HG03159 (cell line): ENCODE data around the gene SETD4.
A peak's percentile ranks its signal among the peaks of the same experiment; 100 is the strongest.
"Not testable (repeated sequence)": the region's sequence is repeated elsewhere in the genome, so short reads cannot be mapped to it uniquely, and the experiment has no call there.

Experiments
- ATAC-seq: cut with Tn5 transposase; IDR thresholded peaks from one replicate; pipeline ENCODE4 v1.9.1; 2021; ENCODE audit warnings: mild to moderate bottlenecking, moderate library complexity; ENCODE audit not compliant: unreplicated experiment

SETD4 gene

DNA sequence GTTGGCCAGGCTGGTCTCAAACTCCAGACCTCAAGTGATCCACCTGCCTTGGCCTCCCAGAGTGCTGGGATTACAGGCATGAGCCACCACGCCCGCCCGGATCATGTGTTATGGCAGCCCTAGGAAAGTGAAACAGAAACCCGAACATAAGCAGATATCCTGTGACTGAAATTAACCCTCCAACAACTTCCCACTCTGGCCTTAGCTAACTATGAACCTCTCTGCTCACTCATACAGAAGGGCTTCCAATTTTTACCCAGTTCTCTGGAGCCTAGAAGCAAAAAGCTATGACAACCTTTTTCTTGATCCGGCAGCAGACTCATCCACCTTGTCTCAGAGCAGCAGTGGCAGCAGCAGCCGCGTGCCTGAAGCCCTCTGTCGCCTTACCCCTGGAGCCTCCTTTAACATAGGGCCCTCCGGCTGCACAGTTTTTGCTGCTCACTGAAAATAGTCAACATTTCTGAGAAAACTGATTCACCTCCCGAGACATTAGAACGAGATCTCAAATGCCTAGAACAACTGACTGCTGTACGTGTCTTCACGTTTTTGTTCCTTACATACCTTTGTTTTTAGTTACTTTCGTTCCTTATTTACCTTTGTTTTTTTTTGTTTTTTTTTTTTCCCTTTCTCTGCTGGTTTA lies 18.8 kb upstream of the SETD4 start:
- ATAC-seq: no peak

DNA sequence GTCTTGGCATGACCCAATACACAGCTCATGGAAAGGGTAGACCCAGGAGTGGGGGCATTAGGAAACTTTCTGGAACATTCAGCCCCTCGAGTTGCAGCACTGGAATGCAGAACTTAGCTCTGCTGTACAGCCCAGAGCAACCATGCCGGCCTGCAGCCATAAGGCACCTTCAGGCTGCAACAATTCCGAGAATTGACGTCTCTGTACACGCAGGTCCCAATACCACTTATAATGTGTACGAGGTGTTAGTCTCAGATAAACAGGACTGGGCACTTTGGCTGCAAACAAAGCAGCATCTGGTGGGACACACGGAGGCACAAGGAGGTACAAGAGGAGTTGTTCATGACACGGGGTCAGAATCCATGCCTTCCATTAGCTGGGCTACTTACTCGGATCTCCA lies 17.4 kb upstream of the SETD4 start:
- no peak for ATAC-seq

DNA sequence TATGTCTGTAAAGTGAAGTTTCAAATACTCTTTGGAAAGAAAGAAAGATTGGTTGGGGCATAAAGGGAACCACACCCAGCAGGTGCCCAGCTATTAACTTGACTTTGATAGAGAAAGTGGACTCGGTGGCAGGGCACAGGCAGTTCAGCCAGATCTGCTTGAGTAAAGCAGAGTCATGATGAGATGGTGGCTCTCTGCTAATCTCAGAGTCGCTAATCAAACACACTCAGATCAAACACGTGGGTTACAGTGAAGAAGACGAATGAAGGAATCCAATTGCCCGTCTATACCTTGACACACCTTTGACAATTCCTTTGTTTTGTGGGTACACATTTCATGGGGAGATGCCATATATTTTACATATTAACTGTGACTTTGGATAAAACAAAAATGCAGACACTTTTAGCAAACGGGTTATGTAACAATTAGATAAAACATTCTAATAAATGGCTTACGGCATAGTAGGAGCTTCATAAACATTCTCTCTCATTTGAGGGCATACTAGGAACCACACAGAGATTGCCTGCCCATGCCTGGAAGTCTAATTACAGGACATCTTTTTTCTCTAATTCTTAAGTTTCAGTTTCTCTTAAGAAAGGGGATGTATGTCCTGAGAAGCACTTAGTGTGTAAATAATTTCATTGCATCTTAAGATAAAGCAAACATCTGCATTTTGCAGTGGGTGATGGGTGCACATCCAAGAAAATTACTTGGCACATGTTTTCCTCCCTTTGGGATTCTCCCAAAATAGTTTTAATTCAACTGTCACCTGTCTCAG lies 16.7 kb upstream of the SETD4 start:
- ATAC-seq: no peak

DNA sequence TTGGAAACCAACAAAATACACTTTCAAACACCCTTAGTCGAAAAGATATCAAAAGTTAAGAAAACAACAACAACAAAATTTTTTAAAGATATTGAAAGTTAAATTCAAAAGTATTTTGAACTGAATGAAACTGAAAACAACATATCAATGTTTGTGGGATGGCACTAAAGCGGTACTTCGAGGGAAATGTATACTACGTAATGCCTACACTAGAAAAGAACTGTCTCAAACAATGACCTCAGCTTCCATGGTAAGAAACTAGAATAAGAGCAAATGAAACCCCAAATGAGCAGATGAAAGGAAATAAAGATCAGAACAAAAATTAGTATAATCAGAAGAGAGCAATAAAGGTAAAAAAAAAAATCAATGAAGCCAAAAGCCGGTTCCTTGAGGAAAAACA lies 15.6 kb upstream of the SETD4 start:
- no peak for ATAC-seq

DNA sequence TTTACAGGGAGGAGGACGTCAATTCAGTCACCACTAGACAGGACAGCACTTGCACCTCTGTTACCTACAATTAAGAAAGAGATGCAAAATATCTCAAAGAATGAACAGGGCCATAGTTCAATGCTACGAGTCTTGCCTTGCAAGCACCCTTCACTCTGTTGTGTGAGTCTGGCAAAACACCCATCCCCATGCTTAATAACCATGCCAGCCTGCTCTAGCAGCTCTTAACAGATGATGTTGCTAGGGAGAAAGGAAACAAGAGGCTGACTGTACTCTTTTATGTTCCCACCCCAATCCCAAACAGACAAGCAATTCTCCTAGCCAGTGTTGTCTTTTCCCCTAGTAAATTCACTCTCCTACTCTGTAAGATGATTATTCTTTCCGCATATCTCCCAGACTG lies 14.8 kb upstream of the SETD4 start:
- ATAC-seq: no peak

DNA sequence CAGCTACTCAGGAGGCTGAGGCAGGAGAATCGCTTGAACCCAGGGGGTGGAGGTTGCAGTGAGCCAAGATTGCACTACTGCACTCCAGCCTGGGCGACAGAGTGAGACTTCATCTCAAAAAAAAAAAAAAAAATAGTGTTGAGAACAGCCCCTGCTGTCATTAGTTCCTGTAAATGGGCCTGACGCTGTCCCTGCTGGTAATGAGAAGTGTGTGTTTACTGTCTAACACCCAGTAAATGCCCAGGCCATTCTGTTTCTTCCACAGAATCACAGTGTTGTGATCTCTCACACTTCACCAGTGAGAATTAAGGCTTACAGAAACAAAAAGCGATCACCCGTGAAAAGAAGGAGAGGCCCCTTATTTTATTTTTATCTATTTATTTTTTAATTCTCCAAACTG lies 13.6 kb upstream of the SETD4 start:
- not testable (repeated sequence) for ATAC-seq

DNA sequence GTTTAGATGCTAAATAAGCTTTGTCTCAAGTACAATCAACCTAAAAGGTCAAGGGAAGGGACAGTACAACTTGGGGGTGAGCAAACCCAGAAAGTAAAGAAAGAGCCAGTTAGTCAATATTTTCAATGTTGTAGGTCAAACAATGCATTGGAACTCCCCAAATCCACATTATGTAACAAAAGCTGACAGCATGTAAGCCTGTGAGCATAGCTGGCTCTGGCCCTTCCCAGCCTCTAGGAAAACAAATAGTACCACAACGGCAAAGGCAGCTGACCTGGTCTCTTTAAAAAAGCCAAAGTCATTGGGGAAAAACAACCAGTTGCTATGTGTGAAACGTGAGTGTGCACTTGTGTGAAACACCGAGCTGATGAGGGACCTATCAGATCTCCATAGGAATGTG lies 12.9 kb upstream of the SETD4 start:
- no peak for ATAC-seq

DNA sequence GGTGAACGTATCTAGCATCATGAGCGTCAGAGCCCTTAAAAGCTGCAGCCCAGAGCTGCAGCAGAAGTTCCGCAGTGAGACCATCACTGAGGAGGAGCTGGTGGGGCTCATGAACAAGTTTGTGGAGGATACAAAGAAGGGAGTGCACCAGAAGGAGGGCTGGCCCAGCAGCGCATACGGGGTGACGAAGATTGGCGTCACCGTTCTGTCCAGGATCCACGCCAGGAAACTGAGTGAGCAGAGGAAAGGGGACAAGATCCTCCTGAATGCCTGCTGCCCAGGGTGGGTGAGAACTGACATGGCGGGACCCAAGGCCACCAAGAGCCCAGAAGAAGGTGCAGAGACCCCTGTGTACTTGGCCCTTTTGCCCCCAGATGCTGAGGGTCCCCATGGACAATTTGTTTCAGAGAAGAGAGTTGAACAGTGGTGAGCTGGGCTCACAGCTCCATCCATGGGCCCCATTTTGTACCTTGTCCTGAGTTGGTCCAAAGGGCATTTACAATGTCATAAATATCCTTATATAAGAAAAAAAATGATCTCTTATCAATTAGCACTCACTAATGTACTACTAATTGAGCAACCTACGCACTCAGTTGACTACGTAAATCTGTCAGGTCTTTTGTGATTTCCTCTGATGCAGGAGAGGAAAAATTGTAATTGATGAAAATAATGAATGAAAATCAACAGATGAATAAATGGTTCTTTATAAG lies 12.3 kb upstream of the SETD4 start:
- ATAC-seq: no peak

DNA sequence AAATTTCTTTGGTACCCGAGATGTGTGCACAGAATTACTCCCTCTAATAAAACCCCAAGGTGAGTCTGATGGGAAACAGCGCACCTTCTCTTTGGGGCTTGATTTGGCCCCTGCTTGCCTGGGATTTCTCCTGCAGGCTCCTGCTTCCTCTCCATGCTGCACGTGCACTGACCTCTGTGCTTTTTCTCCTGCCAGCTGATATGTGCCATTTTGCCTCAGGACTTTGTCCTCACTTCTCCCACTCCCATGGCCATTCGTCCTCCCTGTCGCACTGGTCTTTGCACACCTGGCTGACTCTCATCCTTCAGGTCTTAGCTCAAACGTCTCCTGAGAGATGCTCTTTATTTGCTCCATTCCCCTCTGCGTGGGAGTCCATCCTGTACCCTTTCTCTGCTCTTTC lies 10.7 kb upstream of the SETD4 start:
- ATAC-seq: no peak

DNA sequence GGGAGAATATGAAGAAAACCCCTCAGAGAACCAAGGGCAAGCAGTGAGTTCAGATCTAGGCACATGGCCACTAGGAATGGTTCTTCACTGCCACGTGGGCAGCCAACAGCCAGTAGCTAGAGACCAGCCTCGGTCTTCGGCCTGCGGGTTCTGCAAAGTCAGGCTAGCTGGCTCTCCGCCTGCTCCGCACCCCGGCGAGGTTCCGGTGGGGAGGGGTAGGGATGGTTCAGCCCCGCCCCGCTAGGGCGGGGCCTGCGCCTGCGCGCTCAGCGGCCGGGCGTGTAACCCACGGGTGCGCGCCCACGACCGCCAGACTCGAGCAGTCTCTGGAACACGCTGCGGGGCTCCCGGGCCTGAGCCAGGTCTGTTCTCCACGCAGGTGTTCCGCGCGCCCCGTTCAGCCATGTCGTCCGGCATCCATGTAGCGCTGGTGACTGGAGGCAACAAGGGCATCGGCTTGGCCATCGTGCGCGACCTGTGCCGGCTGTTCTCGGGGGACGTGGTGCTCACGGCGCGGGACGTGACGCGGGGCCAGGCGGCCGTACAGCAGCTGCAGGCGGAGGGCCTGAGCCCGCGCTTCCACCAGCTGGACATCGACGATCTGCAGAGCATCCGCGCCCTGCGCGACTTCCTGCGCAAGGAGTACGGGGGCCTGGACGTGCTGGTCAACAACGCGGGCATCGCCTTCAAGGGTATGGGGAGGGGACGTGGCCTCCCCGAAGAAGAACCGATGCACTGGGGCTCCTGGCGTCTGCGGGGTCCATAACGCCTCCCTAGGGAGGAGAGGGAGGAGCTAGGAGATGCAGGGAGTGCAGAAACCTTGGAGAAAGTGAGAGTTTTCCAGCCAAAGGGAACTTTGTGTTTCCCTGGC lies 9.6 kb upstream of the SETD4 start, which contains the start of gene CBR1:
Gene CBR1, plus strand, starts transcription at position 312 of the 871 bp plus-strand sequence. Its CDS starts 92 bp downstream, at position 404.
- peak; percentile 93 for ATAC-seq

DNA sequence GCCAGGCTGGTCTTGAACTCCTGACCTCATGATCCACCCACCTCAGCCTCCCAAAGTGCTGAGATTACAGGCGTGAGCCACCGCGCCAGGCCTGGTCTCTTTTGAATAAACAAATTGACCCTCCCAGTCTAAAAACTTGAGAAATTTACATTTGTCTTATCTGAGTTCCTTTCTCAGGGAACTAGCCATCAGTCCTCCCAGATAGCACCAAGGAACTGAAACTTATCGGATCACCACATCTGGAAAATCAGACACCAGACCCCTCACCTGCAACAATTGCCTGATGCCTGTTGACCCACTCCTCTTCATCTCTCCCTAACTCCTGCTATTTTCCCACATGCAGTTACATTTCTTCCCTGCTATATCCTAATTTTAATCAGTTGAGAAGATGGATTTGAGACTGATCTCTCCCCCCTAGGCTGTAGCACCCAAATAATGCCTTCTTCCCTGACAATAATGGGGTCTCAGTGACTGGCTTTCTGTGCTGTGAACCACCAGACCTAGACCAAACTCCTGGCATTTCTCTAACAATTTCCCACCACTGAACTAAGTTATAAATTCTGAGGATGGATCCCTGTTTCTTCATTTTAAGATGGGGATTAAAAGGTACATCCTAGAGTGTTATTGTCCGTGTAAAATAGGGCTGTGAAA lies 8.5 kb upstream of the SETD4 start:
- no peak for ATAC-seq

DNA sequence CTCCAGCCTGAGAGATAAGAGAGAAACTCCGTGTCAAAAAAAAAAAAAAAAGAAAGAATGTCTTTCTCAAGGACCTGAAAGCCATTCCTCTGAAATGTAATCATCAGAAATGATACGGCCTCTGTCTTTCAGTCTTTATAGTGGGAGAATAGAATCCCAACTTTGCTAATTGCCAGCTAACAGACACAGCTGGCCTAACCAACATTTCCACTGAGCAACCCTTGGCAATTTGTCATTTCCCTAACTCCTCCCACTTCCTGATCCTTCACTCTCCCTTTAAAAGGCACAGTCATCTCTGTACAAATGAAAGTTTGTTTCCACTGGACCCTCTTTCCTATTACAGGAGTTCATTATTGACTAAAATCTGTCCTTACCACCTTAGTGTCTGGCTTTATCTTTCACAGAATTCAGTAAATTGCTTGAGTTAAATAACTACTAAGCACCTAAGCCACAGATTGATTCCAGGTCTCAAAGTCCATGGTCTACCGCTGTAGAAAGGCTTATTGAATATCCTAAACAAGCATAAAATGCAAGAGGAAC lies 5.2 kb upstream of the SETD4 start:
- ATAC-seq: no peak

DNA sequence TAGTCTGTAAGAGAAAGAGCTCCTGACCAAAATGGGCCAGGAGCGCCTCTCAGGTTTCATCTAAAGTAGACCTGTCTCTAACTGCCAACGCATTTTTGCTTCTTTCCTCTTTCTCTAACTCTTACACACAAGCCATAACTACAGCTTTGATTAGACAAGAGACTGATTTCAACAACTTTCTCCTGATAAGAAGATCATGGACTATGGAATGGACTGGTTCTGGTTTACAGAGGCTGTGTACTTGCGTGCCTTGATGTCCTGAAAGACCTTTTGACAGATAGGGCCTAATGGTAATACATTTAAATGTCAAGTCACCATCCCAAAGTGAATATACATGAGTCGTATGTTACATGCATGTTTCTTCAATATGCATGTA lies 3.7 kb upstream of the SETD4 start:
- no peak for ATAC-seq

DNA sequence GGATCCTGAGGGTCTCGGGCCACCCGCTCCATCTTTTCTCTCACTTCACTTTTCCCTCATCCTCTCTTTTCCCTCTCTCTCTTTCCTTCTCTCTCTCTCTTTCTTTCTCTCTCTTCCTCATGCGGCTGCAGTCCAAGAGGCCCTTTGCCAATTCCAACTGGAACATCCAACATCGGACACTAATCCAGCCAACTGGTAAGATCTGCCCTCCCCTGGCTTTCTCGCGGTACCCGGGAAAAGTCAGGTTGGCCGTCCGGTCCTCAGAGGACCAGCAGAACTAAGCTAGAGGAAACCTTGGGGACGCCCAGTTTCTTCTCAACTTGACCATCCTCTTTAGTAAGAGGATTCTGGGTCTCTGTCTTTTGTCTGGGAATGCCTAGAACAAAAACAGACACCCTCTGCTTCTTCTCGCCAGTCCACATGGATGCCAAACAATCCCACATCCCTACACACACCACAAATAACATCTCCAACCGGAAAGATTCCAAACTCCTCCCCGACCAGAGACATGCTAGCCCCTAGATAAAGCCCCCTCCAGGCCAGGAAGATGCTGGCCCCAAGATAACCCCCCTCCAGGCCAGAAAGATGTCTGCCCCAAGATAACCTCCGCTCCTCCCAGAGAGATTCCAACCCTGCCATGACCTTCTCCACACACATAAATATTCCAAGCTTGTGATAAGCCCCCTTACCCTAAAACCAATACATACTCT lies 3.2 kb upstream of the SETD4 start:
- no peak for ATAC-seq

DNA sequence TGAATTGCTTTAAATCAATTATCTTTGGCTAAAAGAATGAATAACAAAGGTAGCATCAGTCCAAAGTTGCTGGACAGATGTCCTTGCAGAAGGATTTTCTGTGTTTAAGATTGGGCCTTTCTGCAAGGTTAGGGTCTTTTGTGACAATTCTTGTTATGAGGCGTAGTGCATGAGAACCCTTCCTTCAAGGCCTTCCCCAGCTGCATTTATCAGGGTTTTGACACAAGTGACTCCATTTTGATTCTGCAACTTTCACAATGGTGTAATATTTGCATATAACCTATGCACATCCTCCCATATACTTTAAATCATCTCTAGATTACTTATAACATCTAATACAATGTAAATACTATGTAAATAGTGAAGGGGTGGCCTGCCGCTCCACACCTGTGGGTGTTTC lies 1.1 kb upstream of the SETD4 start:
- ATAC-seq: no peak

DNA sequence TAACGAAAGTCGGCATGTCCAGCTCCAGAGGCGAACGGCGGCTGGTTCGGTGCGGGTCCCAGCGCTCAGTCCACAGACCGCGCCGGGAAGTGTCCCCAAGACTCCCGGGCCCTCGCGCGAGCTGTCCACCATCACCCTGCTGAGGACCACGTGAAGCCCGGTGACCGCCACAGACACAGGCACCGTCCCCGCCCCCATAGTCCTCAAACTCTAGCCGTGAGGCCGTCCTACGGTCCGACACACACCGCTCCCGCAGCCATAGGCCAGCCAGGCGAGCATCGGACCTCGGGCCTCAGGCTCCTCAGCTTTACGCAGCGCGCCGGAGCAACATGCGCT lies 535 bp downstream of the SETD4 start:
- peak; percentile 41 for ATAC-seq

DNA sequence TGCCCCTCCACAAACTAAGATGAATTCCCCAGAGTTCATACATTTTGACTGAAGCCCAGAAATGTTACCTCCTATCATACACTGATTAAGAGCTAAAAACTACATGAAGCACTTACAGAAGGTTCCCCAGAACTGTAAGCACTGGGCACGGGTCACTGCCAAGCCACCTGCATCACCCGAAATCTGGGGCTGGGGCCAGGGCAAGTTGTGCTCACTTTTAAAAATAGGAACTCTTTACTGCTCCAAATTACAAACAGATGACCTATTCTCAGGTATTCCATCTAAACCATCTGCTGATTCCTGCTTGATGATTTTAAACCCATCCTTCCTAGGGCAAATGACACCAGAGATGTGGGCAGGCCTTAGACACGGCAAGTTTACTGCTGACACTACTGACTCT lies 4.8 kb downstream of the SETD4 start:
- ATAC-seq: no peak

DNA sequence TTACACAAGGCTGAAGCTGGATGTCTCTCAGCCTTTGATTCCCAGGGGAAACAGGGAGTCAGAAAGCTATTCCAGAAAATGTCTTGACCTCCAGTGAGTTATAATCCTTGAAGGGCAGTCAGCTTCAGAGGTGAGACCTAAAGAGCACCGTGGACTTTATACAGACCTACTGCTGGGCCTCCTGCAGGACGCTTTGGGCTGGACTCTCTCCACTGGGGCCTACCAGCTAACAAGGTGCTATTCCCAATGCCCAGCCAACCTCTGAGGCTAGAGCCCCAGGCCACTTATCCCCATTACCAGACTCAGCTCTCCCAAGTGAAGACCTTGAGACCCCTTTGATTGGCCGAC lies 6.6 kb downstream of the SETD4 start:
- ATAC-seq: no peak

DNA sequence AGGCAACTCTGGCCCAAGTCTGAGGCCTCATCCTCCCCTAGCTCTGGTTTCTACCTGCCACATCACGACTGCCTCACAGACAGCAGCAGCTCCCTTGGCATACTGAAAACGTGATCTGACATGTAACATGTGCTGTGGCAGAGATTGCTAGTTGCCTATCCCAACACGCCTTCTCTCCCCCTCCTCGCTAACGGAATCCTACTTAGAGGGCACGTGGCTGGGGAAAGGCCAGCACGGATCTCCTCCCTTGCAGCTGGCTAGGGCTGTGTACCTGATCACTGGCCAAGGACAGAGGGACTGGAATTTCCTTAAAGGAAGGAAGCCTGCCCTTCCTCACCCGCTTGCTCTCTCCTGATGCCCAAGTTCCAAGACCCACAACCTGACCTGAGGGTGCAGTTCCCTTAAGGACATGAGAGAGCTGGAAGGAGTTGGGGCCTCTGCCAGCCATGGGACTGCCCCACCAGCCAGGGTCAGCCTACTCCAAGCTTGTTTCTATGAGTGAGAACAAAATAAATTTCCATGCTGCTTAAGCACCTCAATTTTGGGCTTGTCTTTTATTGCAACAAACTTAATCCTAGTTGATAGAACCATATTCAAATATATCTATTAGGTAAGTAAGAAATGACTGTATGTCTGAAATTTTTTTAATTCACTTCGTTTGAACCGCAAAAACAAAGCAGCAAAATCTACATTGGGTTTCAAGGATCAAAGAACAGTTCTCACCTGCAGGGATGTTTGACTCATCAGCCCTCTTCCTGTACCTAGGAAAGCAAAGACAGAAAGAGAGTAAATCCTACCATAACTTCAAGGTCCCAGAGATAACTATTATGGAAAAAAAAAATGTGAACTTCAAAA lies 7.2 kb downstream of the SETD4 start:
- no peak for ATAC-seq
